Hypothalamus (tissue), 51 donors: Measurements from ENCODE around the gene TAPT1.

Experiments
- DNase-seq, 51 donors: peaks; one replicate each; lab custom pipeline; 2025; lab: John Stamatoyannopoulos, UW

TAPT1 gene

GRCh38 chr4:16250661-16251365 lies 24.5 kb upstream of the TAPT1 start:
- DNase-seq, result no peak

- no peak for DNase-seq
Measured at GRCh38 chr4:16248605-16249004, 22.3 kb upstream of the TAPT1 start.

- DNase-seq, result no peak
Measured at GRCh38 chr4:16245241-16245640, 19.0 kb upstream of the TAPT1 start.

- no peak for DNase-seq
Measured at GRCh38 chr4:16243285-16243684, 17.0 kb upstream of the TAPT1 start.

GRCh38 chr4:16240300-16240699 lies 14.0 kb upstream of the TAPT1 start:
- no peak for DNase-seq

- DNase-seq, result no peak
Measured at GRCh38 chr4:16239086-16239485, 12.8 kb upstream of the TAPT1 start.

GRCh38 chr4:16238327-16238726 lies 12.1 kb upstream of the TAPT1 start:
- no peak for DNase-seq

GRCh38 chr4:16237715-16238114 lies 11.4 kb upstream of the TAPT1 start:
- DNase-seq, result peak in 2 of 51 donors; percentile 3 to 7

GRCh38 chr4:16236402-16237023 lies 10.2 kb upstream of the TAPT1 start:
- DNase-seq, result no peak

- no peak for DNase-seq
Measured at GRCh38 chr4:16235209-16235608, 8.9 kb upstream of the TAPT1 start.

GRCh38 chr4:16233569-16234177 lies 7.4 kb upstream of the TAPT1 start:
- no peak for DNase-seq

- DNase-seq, result no peak
Measured at GRCh38 chr4:16231570-16232245, 5.4 kb upstream of the TAPT1 start.

- DNase-seq, result peak in 1 of 51 donors; percentile 14
Measured at GRCh38 chr4:16230308-16230707, 4.0 kb upstream of the TAPT1 start.

GRCh38 chr4:16229604-16230003 lies 3.3 kb upstream of the TAPT1 start:
- no peak for DNase-seq

GRCh38 chr4:16227462-16227868 lies 1.2 kb upstream of the TAPT1 start:
- DNase-seq, result peak in 25 of 51 donors; percentile 5 to 77 (median 33)

- peak in 42 of 51 donors; percentile 7 to 76 (median 52) for DNase-seq
Measured at GRCh38 chr4:16226816-16227461, 668 bp upstream of the TAPT1 start.

GRCh38 chr4:16225167-16225862 lies 956 bp downstream of the TAPT1 start:
- peak in 1 of 51 donors; percentile 14 for DNase-seq

- no peak for DNase-seq
Measured at GRCh38 chr4:16224264-16225166, 1.8 kb downstream of the TAPT1 start.

- no peak for DNase-seq
Measured at GRCh38 chr4:16222957-16223527, 3.2 kb downstream of the TAPT1 start.
